LNCAP (cell line): ENCODE measurements around the gene PID1.

ENCODE experiments used
- CTCF ChIP-seq: fragments of 450-650 bp; IDR thresholded peaks from 2 replicates; pipeline ENCODE4 v1.5.1; 2017; ENCODE audit warnings: mild to moderate bottlenecking

Gene PID1

GRCh38 chr2:229261599-229261998 is 9.5 kb downstream of the PID1 start:
- TF ChIP-seq CTCF: no peak

GRCh38 chr2:229261076-229261475 is 10.0 kb downstream of the PID1 start:
- TF ChIP-seq CTCF: no peak

GRCh38 chr2:229257985-229258384 is 13.1 kb downstream of the PID1 start:
- no peak for TF ChIP-seq CTCF

GRCh38 chr2:229256376-229256775 is 14.7 kb downstream of the PID1 start:
- no peak for TF ChIP-seq CTCF

- no peak for TF ChIP-seq CTCF
Observed at GRCh38 chr2:229254206-229254605, 16.9 kb downstream of the PID1 start.

- TF ChIP-seq CTCF: no peak
Observed at GRCh38 chr2:229252996-229253395, 18.1 kb downstream of the PID1 start.

GRCh38 chr2:229252280-229252679 is 18.8 kb downstream of the PID1 start:
- TF ChIP-seq CTCF: no peak

GRCh38 chr2:229249536-229249935 is 21.6 kb downstream of the PID1 start:
- no peak for TF ChIP-seq CTCF
